HFFc6 (cell line): ENCODE results near the gene EARS2. TPM values are rescaled to one million over a fixed set of nuclear protein-coding genes. Genes with fewer than 3 reads are reported as not detected.
A peak's percentile ranks its signal among the peaks of the same experiment; 100 is the strongest.

Experiments used
- DNase-seq: peaks from one replicate; pipeline ENCODE4 v3.0.0-alpha.2; 2018
- H3K27ac Mint-ChIP-seq: 2 replicates; pipeline ENCODE4 v1.8.0; 2020; ENCODE audit warnings: mild to moderate bottlenecking, mixed read lengths
- H3K27me3 Mint-ChIP-seq: 2 replicates; pipeline ENCODE4 v1.8.0; 2021; ENCODE audit warnings: mild to moderate bottlenecking, moderate library complexity, mixed read lengths; ENCODE audit not compliant: insufficient read depth
- H3K36me3 Mint-ChIP-seq: 2 replicates; pipeline ENCODE4 v1.8.0; 2021; ENCODE audit warnings: low read depth, mixed read lengths
- H3K4me1 Mint-ChIP-seq: 2 replicates; pipeline ENCODE4 v1.8.0; 2020; ENCODE audit warnings: low read depth, mixed read lengths
- H3K4me3 Mint-ChIP-seq: 2 replicates; pipeline ENCODE4 v1.8.0; 2020; ENCODE audit warnings: mild to moderate bottlenecking, moderate library complexity, mixed read lengths
- H3K9me3 Mint-ChIP-seq: 2 replicates; pipeline ENCODE4 v1.8.0; 2020; ENCODE audit warnings: mild to moderate bottlenecking, mixed read lengths
- total RNA-seq, 6 experiments: library from RNA; stranded (reverse); fragmentation: NEBNext Ultra II Directional; extraction: Animal tissue kit (Norgen Biotek cat#: 25700); gene quantifications; 2 replicates in 1 of 6; 3 replicates in 5 of 6; pipeline ENCODE4 v1.2.3, GENCODE V29; 2021
- TF ChIP-seq, protein P1 (sequence below): fragments of 200-600 bp; sonication (generic); IDR thresholded peaks from 2 replicates; pipeline ENCODE4 v1.5.0; 2021; ENCODE audit warnings: antibody characterized with exemption, mild to moderate bottlenecking

Gene EARS2
- total RNA-seq, 6 experiments from 2014 or later: 22.1 to 30.8 (median 27.0) TPM

DNA sequence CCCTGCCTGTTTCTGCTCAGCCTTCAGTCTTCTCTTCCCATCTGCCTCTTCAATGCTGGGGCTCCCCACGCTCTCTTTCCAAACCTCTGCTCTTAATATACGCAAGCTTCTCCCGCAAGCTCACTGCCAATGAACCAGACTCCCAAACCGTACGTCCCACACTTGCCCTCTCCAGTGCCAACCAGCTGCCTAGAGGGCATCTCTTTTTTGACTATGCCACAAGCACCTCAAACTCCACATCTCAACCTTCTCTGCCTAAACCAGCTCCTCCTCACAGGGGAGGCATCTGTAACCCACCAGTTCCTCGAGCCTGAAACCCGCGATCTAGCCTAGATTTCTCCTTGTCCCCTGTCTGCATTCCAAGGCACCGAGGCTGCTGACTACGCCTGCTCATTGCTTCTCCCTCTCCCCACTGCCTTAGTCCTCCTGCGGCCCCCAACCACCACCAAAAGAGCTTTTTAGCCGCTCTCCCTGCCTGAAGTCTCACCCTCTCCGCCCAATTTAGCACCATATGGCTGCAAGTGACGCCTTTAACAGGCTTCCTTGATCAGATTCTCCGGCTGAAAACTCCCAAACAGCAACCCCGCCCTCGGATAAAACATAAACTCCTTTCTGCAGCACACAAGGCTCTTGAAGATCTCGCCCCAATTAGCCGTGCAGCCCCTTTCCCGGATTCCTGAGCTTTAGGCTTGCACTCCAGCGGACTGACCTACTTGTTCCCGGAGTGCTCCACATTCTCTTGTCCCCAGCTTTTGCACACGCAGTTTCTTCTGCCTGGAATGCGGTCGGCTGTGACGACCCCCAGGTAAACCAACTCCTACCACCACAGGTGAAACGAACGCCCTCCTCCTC lies 48.3 kb downstream of the EARS2 start:
- Mint-ChIP-seq H3K27me3 (peaks cover 4% of the 10 kb centered on the region), H3K4me3 (peak overlapping the region; percentile 93), H3K27ac (peak overlapping the region; percentile 18; the same call in 1 of the 2 replicates), H3K4me1 (peaks cover 55% of the 10 kb centered on the region), H3K9me3 (no peaks in the 10 kb centered on the region), H3K36me3 (peaks cover 8% of the 10 kb centered on the region)
- no peak for DNase-seq
- TF ChIP-seq, protein P1, sequence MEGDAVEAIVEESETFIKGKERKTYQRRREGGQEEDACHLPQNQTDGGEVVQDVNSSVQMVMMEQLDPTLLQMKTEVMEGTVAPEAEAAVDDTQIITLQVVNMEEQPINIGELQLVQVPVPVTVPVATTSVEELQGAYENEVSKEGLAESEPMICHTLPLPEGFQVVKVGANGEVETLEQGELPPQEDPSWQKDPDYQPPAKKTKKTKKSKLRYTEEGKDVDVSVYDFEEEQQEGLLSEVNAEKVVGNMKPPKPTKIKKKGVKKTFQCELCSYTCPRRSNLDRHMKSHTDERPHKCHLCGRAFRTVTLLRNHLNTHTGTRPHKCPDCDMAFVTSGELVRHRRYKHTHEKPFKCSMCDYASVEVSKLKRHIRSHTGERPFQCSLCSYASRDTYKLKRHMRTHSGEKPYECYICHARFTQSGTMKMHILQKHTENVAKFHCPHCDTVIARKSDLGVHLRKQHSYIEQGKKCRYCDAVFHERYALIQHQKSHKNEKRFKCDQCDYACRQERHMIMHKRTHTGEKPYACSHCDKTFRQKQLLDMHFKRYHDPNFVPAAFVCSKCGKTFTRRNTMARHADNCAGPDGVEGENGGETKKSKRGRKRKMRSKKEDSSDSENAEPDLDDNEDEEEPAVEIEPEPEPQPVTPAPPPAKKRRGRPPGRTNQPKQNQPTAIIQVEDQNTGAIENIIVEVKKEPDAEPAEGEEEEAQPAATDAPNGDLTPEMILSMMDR: no peak

DNA sequence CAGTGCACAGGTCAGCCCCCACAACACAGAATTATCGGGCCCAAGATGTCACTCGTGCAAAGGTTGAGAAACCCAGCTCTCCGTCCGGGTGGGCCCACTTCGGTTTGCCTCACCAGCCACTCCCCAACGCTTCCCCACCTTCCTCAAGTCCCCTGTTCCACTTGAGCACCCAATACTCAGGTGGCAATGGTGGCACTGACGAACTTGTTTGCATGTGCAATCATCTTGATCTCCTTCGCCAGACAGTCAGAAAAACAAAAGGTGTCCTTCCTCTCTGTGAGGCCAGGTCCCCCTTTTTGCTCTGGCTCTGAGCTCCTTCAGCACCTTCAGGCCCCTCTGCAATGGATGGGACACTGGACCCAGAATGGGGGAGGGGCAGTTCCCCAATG lies 50.5 kb downstream of the EARS2 start:
- no peak for DNase-seq
- TF ChIP-seq, protein P1: no peak
- Mint-ChIP-seq H3K27me3 (peaks cover 6% of the 10 kb centered on the region), H3K27ac (no peak overlapping the region), H3K4me1 (peaks cover 55% of the 10 kb centered on the region), H3K36me3 (peaks cover 8% of the 10 kb centered on the region), H3K4me3 (no peak overlapping the region), H3K9me3 (no peaks in the 10 kb centered on the region)

DNA sequence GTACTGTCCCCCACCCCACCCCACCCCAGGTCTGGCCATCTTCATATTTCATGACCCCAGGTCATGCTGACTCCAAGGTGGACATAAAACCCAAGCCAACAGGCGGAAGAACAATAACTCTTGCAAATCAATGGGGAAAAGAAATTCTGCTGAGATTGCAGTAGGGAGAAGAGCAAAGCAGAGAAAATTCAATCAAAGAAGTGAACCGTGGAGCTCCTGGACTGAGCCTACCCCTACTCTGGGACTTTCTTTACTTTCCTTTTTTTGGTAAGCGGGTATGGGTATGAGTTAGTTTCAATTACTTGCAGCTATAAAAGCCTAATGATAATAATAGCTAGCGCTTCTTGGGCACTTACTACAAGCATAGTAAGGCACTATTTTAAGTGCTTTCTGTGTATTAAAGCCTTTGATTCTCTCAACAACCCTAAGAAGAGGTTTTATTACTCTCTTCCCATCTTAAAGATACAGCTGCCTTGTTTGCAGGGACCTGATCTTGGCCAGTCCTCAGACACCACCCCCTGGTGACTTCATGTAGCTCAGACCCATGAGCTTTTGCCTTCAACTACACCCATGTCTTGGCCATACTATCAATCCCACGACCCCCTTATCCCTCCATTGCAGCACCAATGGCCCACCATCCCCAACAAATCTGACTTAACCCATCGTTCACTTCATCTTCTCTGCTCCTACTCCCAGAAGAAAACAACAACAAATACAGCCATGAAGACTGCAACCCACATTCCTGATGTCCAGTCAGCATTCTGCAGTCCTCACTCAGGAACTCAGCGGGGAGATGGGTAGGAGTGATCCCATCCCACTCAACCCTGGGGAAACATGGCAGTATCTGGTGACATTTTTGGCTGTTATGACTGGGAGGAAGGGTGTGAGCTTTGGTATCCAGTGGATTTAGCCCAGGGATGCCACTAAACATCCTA lies 51.2 kb downstream of the EARS2 start:
- Mint-ChIP-seq H3K27ac (no peak overlapping the region), H3K27me3 (peaks cover 6% of the 10 kb centered on the region), H3K36me3 (peaks cover 14% of the 10 kb centered on the region), H3K9me3 (no peaks in the 10 kb centered on the region), H3K4me1 (peaks cover 55% of the 10 kb centered on the region), H3K4me3 (no peak overlapping the region)
- TF ChIP-seq, protein P1: peak; percentile 29; the same call in 1 of the 2 replicates
- no peak for DNase-seq

DNA sequence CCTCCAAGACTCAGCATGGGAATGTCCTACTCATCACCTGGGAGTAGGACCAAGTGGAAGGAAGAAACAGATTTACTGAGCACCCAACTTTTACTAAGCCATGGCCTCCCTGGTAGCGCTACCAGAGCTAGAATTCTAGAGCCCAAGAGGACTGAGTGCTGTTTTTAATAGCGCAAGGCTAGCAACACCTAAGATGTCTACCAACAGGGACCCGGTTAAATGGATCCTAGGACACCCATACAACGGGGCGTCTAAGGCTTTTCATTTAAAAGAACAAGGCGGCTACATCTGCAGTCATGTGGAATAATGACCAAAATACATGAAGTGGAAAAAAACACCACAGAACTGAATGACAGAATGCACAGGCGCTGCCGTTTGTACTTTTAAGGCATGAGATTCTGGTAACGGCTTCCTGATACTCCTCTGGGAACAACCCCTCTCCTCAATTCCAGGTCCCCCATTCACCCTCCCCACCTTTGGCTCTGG lies 51.9 kb downstream of the EARS2 start:
- H3K4me3 Mint-ChIP-seq: no peak overlapping the region
- DNase-seq: no peak
- H3K27ac Mint-ChIP-seq: peak overlapping the region; percentile 75
- peaks cover 6% of the 10 kb centered on the region for H3K27me3 Mint-ChIP-seq
- H3K36me3 Mint-ChIP-seq: peaks cover 14% of the 10 kb centered on the region
- peaks cover 50% of the 10 kb centered on the region for H3K4me1 Mint-ChIP-seq
- no peaks in the 10 kb centered on the region for H3K9me3 Mint-ChIP-seq
- TF ChIP-seq, protein P1: no peak

DNA sequence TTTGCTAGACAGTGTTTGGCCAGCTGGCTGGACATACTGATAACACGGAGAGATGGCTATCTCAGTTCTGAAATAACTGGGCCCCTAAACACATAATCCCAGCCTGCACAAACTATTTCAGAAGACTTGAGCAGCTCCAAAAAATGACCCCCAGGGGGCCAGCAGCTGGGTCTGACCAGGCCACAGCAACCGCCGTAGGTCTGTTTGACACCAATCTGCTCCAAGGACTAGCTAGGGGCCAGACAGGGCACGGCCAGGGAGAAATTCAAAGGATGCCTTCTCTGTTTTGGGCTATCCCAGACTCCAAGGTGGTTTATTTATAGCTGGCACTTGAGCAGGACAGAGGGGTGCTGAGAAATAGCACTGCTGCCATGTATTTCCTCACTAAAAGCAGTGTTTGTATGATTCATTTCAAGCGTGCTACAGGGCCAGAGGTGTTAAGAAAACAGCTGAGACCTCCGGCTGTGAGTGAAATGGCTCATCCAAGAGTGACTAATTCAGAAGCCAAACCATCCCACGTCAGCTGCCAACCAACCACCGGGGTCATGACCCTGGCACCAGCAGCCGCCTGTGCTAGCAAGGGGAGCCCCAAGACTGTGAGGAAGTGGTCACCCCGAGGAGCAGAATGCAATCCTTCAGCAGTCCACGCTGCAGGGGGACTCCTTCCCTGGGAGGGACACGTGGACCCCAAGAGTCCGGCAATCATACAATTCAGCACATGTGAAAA lies 52.5 kb downstream of the EARS2 start:
- peaks cover 50% of the 10 kb centered on the region for H3K4me1 Mint-ChIP-seq

More for the DNA sequence above, 52.5 kb downstream of the EARS2 start:
- Mint-ChIP-seq H3K27me3 (peaks cover 6% of the 10 kb centered on the region), H3K36me3 (peaks cover 14% of the 10 kb centered on the region), H3K4me3 (no peak overlapping the region), H3K9me3 (no peaks in the 10 kb centered on the region), H3K27ac (peak overlapping the region; percentile 75)
- TF ChIP-seq, protein P1: peak; percentile 52
- DNase-seq: peak; percentile 94
